PC-9 (cell line): ENCODE results near the gene CELF1. TPM values are rescaled to one million over a fixed set of nuclear protein-coding genes. Genes with fewer than 3 reads are reported as not detected.
"Not testable (repeated sequence)": the region's sequence is repeated elsewhere in the genome, so short reads cannot be mapped to it uniquely, and the experiment has no call there.

Experiments
- BruUV-seq: library from RNA; stranded (reverse); fragments of 400-500 nt; replicated peaks from 2 replicates; lab custom pipeline; 2021; lab: Mats Ljungman, UMichigan
- CTCF ChIA-PET: fragments of 300-600 bp; sonication (Branson Sonifier 250); formaldehyde crosslinking; loops from one replicate; lab custom pipeline; 2022; ENCODE audit warnings: antibody characterized with exemption; lab: Charles Lee
- POLR2A ChIA-PET: fragments of 300-600 bp; sonication (Branson Sonifier 250); formaldehyde crosslinking; loops from one replicate; lab custom pipeline; 2022; ENCODE audit warnings: antibody characterized with exemption; ENCODE audit not compliant: unreplicated experiment; lab: Charles Lee
- DNase-seq, 2 experiments: peaks; one replicate each; pipeline versions ENCODE4 v3.0.0 to v3.0.0-alpha.2; 2015 to 2022; ENCODE audit warnings: mixed read lengths in 1 of 2
- H2AFZ ChIP-seq: fragments of 200-600 bp; sonication (generic); 2 replicates; pipeline ENCODE4 v1.8.1; 2017; ENCODE audit warnings: antibody characterized with exemption
- H3F3A ChIP-seq: fragments of 200-600 bp; sonication (generic); 2 replicates; pipeline ENCODE4 v1.8.1; 2017; ENCODE audit warnings: antibody characterized with exemption, mild to moderate bottlenecking, low read depth; ENCODE audit not compliant: insufficient read depth
- H3K27ac ChIP-seq: fragments of 200-600 bp; sonication (generic); 2 replicates; pipeline ENCODE4 v1.6.1; 2016; ENCODE audit warnings: mixed run types
- H3K27me3 ChIP-seq: fragments of 200-600 bp; sonication (generic); 2 replicates; pipeline ENCODE4 v1.6.1; 2016; ENCODE audit warnings: low read depth, mixed run types; ENCODE audit not compliant: insufficient read depth
- H3K36me3 ChIP-seq: fragments of 200-600 bp; sonication (generic); 2 replicates; pipeline ENCODE4 v1.6.1; 2016; ENCODE audit warnings: low read depth, mixed run types
- H3K4me1 ChIP-seq: fragments of 200-600 bp; sonication (generic); replicated peaks from 2 replicates; pipeline ENCODE4 v1.6.1; 2016; ENCODE audit warnings: mixed run types; ENCODE audit not compliant: insufficient read depth
- H3K4me2 ChIP-seq: fragments of 200-600 bp; sonication (generic); 2 replicates; pipeline ENCODE4 v1.6.1; 2017; ENCODE audit warnings: mixed run types
- H3K4me3 ChIP-seq: fragments of 200-600 bp; sonication (generic); 2 replicates; pipeline ENCODE4 v1.6.1; 2016; ENCODE audit warnings: mixed run types
- H3K79me2 ChIP-seq: fragments of 200-600 bp; sonication (generic); 2 replicates; pipeline ENCODE4 v1.6.1; 2017; ENCODE audit warnings: low read depth, mixed run types
- H3K9me2 ChIP-seq: fragments of 200-600 bp; sonication (generic); 2 replicates; pipeline ENCODE4 v1.8.1; 2017; ENCODE audit warnings: mild to moderate bottlenecking; ENCODE audit not compliant: insufficient read depth
- H3K9me3 ChIP-seq: fragments of 200-600 bp; sonication (generic); 2 replicates; pipeline ENCODE4 v1.8.1; 2016; ENCODE audit warnings: low read depth; ENCODE audit not compliant: insufficient read depth
- H4K20me1 ChIP-seq: fragments of 200-600 bp; sonication (generic); 2 replicates; pipeline ENCODE4 v1.8.1; 2017; ENCODE audit not compliant: insufficient read depth
- CTCF ChIP-seq: fragments of 200-600 bp; sonication (generic); conservative IDR thresholded peaks from 2 replicates; pipeline ENCODE4 v1.6.1; 2017; ENCODE audit warnings: mixed run types, antibody characterized with exemption, mild to moderate bottlenecking, moderate library complexity
- EZH2 ChIP-seq: fragments of 200-600 bp; sonication (generic); IDR thresholded peaks from 2 replicates; pipeline ENCODE4 v1.8.0; 2017; ENCODE audit warnings: antibody characterized with exemption, low read depth
- intact Hi-C: fragments of 100-400 bp; cut with micrococcal nuclease; formaldehyde crosslinking; loops from one replicate; pipeline ENCODE4 v1.10.0; 2022; ENCODE audit not compliant: unreplicated experiment
- total RNA-seq: library from RNA; stranded (reverse); gene quantifications from 2 replicates; pipeline ENCODE4 v1.2.3, GENCODE V29; 2021

Gene CELF1
- total RNA-seq, 1 experiment from 2014 or later = 165 TPM

- peaks cover 30% of the 10 kb centered on the region for H3K79me2 ChIP-seq
- H3K4me2 ChIP-seq, H4K20me1 ChIP-seq, DNase-seq, BruUV-seq, intact Hi-C loops, H3K9me2 ChIP-seq, H3K4me3 ChIP-seq, H3K9me3 ChIP-seq, H2AFZ ChIP-seq, H3K27ac ChIP-seq, H3K36me3 ChIP-seq, H3K27me3 ChIP-seq, POLR2A ChIA-PET, CTCF ChIA-PET: not testable (repeated sequence)
- H3F3A ChIP-seq = peaks cover 27% of the 10 kb centered on the region
- H3K4me1 ChIP-seq = peaks cover 17% of the 10 kb centered on the region
These were observed 9.5 kb upstream of the CELF1 start for GRCh38 chr11:47562393-47562792.

- no TSS peak for BruUV-seq
- POLR2A ChIA-PET = no interaction called here
These were observed 7.5 kb upstream of the CELF1 start for GRCh38 chr11:47560426-47560825.

DNA sequence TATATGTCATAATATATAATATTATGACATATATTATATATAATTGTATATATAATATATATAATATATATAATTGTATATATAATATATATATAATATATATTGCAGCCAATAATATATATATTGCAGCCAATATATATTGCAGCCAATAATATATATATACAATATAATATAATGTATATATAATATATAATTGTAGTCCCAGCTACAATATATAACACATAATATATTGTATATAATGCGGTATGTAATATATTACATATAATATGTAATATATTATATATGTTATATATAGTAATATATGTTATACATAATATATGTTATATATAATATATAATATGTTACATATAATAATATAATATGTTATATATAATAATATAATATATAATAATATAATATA, 5.8 kb upstream of the CELF1 start:
- H3K4me3 ChIP-seq = no peak overlapping the region
- peaks cover 32% of the 10 kb centered on the region for H3F3A ChIP-seq
- H3K27ac ChIP-seq = no peak overlapping the region
- H3K9me2 ChIP-seq = no peaks in the 10 kb centered on the region
- ChIA-PET CTCF (no interaction called here), POLR2A (no interaction called here)
- H3K4me1 ChIP-seq = peaks cover 9% of the 10 kb centered on the region
- BruUV-seq = no TSS peak
- no peak for DNase-seq
- no peaks in the 10 kb centered on the region for H3K27me3 ChIP-seq
- H2AFZ ChIP-seq = no peak overlapping the region
- intact Hi-C loops = no loop called here
- H3K79me2 ChIP-seq = peaks cover 6% of the 10 kb centered on the region; the same call in 1 of the 2 replicates
- no peak overlapping the region for H3K4me2 ChIP-seq
- TF ChIP-seq EZH2 = no peak
- no peak for TF ChIP-seq CTCF
- H3K36me3 ChIP-seq = no peaks in the 10 kb centered on the region
- H3K9me3 ChIP-seq = no peaks in the 10 kb centered on the region
- H4K20me1 ChIP-seq = no peaks in the 10 kb centered on the region

More at GRCh38 chr11:47560426-47560825, 7.5 kb upstream of the CELF1 start:
- H3K4me1 ChIP-seq = peaks cover 8% of the 10 kb centered on the region
- H3K9me3 ChIP-seq = no peaks in the 10 kb centered on the region
- CTCF ChIA-PET = interaction anchor here (0.7 kb wide), 1 partner anchor 1147 kb away, joined by 6 read pairs; no protein-coding TSS in a partner anchor
- intact Hi-C loops = no loop called here
- H3K36me3 ChIP-seq = no peaks in the 10 kb centered on the region
- H3K27me3 ChIP-seq = no peaks in the 10 kb centered on the region
- DNase-seq = no peak
- H3F3A ChIP-seq = peaks cover 27% of the 10 kb centered on the region
- H3K4me2 ChIP-seq = peak overlapping the region; percentile 18
- peaks cover 11% of the 10 kb centered on the region for H3K79me2 ChIP-seq
- TF ChIP-seq CTCF (no peak), EZH2 (no peak)
- peak overlapping the region; percentile 28 for H3K27ac ChIP-seq
- no peaks in the 10 kb centered on the region for H4K20me1 ChIP-seq
- H3K9me2 ChIP-seq = no peaks in the 10 kb centered on the region
- no peak overlapping the region for H3K4me3 ChIP-seq
- no peak overlapping the region for H2AFZ ChIP-seq

GRCh38 chr11:47557004-47557403, 4.1 kb upstream of the CELF1 start:
- peaks cover 12% of the 10 kb centered on the region for H3K79me2 ChIP-seq
- peaks cover 14% of the 10 kb centered on the region for H3K4me1 ChIP-seq
- POLR2A ChIA-PET, intact Hi-C loops, H3K4me3 ChIP-seq, H3K27me3 ChIP-seq, H3K9me2 ChIP-seq, H4K20me1 ChIP-seq, H3K9me3 ChIP-seq, H3K27ac ChIP-seq, H2AFZ ChIP-seq, H3K4me2 ChIP-seq, H3K36me3 ChIP-seq, DNase-seq, BruUV-seq: not testable (repeated sequence)
- CTCF ChIA-PET = interaction anchor here (0.7 kb wide), 1 partner anchor 53 kb away, joined by 3 read pairs; no protein-coding TSS in a partner anchor
- peaks cover 29% of the 10 kb centered on the region; the same call in 1 of the 2 replicates for H3F3A ChIP-seq
